Measurements from ENCODE around the gene ARVCF.

ARVCF gene

DNA sequence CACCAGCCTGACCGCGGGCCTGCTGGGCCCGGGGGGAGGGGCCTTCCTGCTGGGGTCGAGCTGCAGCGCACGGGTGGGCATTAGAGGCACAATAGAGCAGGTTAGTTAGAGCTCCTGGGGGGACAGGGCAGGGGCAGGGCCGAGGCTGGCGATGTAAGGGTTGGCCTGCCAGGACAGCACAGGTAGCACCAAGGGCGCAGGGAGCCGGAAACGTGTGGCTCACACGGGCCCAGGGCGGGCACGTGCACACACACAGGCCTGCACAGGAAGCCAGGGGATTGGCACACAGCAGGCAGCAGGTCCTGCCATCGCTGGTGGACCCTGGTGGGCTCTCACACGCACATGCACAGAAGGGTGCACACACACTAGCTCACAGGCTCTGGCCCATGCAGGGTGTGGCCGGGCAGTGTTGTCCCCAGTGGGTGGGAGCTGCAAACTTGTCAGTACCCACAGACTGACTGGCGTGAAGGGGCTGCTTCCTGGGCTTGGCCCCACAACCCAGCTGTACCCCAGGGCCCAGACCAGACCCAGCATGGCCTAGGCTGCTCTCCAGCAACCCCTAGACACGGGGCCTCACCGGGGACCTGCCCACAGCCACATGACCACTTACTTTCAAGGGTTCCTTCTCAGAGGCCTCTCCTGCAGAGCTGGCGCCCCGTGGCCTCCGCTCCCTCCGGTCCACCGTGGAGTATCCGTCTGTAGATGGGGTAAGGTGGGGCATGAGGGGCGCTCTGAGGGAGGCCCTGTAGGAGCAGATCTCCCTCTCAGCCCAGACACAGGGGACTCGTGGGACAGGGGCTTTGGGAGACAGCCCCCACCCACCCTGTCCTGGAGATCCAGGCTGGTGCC, 45.1 kb downstream of the ARVCF start:
- DNase-seq: no peak

DNA sequence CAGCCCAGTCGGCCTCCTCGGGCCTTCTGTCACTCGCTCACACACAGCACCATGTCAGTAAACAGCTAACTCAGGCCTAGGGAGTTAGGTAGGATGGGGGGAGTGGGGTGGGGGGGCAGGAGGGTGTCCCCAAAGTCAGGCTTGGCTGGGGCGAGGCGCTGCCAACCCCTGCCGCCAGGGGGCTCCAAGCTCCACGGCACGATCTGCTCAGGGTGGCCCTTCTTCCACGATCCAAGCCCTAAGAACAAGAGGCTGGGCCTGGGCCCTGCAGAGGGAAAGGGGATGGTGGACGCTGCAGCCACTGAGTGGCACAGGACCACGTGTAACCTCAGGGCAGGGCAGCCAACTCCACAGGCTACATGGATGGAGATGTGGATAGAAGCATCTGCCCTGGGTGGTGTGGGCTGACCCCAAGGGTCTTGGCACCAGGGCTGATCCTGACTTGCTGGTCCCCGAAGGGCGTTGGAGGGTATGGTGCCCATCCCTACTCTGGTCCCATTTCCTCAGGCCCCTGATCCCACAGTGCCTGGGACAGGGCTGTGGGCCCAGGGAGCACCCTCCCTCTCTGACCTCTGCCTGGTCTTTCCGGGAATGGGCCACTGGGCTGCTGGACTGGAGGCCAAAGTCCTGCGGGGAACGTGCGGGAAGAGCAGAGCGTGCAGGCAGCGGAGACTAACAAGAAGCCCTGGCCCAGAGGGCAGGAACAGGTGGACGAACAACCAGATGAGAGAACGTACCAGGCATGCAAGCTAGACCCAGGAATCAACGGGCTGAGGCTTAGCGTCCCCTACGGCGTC, 45.9 kb downstream of the ARVCF start:
- DNase-seq: no peak

DNA sequence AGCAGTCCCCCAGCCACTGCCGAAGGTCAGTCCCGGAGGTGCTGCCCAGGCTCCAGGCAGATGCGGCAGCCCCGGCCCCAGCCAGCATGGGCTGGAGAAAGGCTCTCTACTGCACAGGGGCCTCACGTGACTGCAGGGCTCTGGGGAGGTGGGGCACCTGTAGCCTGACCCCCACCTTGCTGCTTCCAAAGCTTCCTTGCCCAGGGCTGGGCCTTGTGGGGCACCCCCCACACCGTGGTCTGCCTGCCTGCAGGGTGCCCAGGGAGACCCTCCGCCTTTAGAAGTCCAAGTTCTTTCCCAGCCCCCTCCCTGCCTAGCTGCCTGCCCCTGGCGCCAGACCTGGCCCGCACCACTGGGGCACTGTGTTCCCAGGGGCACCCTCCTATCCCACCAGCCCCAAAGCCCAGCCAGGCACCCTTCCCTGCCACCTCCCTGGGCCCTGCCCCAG, 46.6 kb downstream of the ARVCF start:
- no peak for DNase-seq

DNA sequence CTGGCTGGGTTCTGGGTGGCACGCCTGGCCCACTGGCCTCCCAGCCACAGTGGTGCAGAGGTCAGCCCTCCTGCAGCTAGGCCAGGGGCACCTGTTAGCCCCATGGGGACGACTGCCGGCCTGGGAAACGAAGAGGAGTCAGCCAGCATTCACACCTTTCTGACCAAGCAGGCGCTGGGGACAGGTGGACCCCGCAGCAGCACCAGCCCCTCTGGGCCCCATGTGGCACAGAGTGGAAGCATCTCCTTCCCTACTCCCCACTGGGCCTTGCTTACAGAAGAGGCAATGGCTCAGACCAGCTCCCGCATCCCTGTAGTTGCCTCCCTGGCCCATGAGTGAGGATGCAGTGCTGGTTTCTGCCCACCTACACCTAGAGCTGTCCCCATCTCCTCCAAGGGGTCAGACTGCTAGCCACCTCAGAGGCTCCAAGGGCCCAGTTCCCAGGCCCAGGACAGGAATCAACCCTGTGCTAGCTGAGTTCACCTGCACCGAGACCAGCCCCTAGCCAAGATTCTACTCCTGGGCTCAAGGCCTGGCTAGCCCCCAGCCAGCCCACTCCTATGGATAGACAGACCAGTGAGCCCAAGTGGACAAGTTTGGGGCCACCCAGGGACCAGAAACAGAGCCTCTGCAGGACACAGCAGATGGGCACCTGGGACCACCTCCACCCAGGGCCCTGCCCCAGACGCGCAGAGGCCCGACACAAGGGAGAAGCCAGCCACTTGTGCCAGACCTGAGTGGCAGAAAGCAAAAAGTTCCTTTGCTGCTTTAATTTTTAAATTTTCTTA, 47.3 kb downstream of the ARVCF start:
- DNase-seq: no peak

DNA sequence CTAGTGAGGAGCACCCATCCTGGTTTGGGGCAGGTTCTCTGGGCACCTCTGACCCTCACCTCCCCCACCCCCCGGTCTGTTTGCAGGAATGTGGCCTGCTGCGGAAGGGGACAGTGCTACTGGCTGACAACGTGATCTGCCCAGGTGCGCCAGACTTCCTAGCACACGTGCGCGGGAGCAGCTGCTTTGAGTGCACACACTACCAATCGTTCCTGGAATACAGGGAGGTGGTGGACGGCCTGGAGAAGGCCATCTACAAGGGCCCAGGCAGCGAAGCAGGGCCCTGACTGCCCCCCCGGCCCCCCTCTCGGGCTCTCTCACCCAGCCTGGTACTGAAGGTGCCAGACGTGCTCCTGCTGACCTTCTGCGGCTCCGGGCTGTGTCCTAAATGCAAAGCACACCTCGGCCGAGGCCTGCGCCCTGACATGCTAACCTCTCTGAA, 48.2 kb downstream of the ARVCF start:
- DNase-seq: no peak

DNA sequence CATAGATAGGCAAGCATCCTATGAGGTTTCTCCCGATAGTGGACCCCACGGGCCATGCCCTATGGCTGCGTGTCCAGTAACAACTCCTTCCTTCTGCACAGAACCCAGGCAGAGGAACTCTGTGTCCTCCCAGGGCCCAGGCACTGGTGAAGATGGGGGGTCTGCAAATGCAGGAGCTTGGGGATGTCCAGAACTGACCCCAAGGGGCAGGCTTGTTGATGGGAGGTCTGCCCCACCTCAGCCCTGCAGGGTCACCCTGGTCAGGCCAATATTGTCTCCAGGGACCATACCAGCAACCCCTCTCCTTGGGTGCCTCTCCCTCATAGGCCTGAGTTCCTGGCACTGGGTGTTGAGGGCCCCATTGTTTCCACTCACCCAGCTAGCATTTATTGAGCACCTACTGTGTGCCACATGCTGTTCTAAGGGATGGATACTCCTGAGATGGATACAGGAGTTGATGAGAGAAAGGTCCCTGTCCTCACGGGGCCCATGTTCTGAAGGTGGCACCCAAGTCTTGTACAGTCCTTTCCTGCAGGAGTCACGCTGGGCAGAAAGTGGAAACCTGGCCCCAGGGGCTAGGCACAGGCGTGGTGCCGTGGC, 48.7 kb downstream of the ARVCF start:
- DNase-seq: no peak

DNA sequence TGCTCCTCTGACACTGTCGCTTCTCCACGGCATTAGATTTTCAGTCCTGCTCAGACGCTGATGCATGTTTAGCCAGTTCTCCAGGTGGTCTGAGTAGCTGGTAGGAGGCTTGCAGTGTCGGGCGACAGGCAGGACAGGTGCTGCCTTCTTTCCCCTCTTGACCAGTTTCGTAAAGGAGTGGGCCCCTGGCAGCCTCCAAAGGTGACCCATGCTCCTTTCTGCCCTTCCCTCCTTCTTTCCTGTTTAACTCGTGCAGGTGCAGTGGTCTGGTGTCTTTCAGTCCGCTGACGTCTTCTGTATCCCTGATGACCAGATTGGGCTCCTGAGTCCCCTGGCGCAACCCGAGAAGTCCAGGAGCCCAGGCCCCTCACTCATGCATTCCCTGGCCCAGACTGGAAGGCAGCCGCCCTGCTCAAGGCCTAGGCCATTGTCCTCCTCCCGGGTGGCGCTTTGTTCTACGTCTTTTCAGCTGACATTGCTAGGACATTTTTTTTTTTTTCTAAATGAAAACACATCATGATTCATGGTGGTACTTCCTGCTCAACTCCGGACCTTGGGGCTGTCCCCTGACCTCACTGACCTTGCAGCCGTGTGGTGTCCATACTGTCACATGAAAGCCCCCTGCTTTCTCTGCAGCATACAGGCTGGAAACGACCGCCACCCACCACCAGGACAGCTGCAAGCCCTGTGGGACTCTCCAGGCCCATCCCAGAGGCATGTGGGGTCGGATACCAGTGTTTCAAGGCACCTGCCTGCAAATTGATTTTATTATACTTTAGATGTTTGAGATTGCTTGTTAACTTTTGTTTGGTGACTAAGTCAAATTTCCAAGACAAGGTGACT, 49.5 kb downstream of the ARVCF start:
- no peak for DNase-seq

DNA sequence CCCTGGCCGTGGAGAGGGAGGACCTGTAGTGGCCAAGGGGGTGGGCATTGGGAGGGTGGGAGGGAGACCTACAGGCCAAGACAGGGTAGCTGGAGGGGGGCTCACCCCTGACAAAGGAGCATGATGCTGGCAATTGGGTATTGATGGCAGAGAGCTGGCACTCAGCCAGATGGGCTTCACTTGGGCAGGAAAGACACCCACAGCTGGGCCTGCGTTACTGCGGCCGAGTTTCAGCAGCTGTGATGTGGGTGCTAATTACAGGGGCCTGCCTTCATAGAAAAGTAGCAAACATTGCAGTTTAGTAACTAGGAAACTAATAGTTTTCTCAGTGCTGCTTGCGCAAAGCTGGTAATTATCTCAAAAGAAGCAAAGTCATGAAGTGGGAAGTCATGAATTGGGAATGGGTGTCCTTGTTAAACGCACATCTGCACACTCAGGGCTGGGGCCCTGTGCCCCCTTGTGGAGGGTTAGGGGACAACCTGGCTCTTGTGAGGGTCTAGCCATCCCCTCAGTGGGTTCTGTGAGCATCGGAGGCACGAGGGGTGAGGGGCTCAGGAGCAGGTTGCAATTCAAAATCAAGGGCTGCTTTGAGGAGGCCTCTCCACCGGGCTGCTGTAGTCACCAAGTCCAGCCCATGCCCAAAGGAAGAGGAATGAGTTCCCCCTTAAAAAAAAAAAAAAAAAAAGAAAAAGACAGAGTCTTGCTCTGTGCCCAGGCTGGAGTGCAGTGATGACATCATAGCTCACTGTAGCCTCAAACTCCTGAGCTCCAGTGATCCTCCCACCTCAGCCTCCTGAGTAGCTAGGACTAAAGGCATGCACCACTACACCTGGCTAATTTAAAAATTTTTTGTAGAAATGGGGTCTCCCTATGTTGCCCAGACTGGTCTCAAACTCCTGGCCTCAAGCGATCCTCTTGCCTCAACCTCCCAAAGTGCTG, 50.6 kb downstream of the ARVCF start:
- no peak for DNase-seq

DNA sequence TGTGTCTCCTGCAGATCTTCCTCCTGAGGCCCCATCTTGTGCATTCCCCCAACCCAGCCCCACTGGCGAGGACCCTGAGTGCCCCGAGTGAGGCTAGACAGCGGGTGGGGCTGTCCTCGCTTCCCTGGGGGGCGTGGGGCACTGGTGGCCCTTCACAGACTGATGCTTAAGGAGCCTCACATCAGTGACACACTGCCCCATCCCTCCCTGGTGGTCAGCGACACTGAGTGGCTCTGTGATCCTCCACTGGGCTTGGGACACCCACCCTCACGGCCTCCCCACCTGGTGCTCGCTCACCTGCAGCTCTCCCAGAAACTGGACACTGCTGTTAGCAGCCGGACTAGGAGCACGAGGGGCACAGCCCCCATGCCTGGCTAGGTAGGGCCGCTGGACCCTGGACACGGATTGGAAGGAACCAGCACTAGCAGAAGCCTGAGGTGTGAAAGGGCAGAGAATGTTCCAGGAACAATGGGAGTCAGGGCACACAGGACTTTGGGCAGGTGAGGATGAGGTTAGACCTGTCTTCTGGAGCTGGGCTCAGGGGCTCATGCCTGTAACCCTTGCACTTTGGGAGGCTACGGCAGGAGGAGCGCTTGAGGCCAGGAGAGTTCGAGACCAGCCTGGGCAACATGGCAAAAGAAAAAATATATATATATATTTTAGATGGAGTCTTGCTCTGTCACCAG, 51.8 kb downstream of the ARVCF start:
- DNase-seq: no peak

DNA sequence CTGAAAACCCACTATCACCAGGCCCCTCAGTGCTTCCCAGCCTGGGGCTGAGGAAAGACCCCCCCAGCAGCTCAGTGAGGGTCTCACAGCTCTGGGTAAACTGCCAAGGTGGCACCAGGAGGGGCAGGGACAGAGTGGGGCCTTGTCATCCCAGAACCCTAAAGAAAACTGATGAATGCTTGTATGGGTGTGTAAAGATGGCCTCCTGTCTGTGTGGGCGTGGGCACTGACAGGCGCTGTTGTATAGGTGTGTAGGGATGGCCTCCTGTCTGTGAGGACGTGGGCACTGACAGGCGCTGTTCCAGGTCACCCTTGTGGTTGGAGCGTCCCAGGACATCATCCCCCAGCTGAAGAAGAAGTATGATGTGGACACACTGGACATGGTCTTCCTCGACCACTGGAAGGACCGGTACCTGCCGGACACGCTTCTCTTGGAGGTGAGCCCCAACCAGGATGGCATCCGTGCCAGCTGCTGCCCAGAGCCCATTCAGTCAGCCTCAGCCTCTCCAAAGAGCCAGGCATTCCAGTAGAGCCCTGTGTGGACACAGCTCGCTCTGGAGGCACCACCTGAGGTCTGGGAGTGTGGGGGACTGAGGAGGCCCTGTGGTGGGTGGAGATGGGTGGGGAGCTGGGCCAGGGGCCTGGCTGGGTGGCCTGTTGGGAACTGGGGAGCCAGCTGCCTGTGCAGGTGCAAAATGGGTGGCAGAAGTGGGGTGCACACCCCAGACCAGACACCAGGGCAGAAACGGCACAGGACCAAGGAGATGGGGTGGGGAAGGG, 52.6 kb downstream of the ARVCF start:
- no peak for DNase-seq

DNA sequence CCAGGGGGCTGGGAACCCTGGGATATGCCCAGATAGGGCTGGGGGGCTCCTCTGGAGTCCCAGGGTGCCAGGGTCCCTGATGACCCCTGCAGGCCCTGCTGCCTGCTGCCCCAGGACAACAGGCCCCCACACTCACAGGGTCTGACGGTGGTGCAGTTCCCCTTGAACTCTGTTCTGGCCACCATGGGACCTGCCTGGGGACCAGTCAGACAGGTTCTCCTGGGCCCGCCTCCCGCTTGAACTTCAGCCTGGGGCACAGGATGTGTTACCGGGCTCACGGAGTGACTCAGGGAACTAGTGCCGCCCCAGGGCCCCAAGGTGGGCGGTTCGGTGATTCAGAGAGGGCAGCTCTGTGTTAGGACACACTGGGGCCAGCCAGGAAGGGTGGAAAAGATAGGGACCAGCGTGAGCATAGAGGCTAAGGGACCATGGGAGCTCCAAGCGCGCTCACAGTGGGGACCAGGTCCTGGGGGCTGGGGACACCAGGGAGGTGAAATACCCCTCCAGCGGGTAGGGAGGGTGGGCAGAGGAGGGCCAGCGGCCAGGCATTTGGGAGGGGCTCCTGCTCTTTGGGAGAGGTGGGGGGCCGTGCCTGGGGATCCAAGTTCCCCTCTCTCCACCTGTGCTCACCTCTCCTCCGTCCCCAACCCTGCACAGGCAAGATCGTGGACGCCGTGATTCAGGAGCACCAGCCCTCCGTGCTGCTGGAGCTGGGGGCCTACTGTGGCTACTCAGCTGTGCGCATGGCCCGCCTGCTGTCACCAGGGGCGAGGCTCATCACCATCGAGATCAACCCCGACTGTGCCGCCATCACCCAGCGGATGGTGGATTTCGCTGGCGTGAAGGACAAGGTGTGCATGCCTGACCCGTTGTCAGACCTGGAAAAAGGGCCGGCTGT, 53.5 kb downstream of the ARVCF start:
- DNase-seq: no peak

DNA sequence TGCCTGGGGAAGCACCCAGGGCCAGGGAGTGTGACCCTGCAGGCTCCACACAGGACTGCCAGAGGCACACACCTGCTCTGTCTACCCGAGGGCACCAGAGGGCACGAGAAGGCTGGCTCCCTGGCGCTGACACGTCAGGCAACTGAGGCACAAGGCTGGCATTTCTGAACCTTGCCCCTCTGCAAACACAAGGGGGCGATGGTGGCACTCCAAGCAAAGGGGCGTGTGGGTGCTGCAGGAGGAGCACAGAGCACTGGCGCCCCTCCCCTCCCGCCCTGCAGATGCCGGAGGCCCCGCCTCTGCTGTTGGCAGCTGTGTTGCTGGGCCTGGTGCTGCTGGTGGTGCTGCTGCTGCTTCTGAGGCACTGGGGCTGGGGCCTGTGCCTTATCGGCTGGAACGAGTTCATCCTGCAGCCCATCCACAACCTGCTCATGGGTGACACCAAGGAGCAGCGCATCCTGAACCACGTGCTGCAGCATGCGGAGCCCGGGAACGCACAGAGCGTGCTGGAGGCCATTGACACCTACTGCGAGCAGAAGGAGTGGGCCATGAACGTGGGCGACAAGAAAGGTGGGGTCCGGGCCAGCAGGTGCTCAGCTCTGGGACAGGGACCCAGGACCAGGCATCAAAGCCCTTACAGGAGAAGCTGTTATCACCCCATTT, 54.2 kb downstream of the ARVCF start:
- DNase-seq: peak; percentile 75

DNA sequence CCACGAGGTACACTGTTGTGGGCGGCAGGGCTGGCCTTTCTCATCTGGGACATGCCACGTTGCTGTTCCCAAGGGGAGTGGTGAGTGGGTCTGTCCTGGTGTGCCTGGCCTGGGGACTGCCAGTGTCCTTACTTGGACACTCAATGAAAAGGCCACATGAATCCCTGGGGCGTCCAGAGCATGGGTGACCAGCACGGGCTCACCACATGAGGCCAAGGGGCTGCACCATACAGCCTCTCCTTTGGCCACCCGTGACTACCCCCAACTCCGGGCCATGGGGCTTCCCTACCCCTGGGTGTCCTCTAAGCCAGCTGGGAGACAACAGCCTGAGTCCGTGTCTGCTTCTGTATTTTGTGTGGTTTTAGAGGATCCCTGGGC, 54.8 kb downstream of the ARVCF start:
- DNase-seq: no peak

DNA sequence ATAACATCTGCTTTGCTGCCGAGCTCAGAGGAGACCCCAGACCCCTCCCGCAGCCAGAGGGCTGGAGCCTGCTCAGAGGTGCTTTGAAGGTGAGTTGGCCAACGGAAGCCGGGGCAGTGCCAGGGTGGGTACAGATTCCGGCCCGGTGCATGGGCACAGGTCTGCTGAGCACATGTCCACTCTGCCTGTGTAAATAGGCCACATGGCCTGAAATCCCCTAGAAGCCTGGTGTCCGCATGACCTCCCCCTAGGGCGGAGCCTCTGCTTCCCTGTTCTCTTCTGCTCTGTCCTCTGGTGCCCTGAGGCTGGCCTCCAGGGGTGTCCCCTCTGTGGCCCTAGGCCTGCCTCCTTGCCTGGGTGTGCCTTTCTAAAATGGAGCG, 55.4 kb downstream of the ARVCF start:
- no peak for DNase-seq

DNA sequence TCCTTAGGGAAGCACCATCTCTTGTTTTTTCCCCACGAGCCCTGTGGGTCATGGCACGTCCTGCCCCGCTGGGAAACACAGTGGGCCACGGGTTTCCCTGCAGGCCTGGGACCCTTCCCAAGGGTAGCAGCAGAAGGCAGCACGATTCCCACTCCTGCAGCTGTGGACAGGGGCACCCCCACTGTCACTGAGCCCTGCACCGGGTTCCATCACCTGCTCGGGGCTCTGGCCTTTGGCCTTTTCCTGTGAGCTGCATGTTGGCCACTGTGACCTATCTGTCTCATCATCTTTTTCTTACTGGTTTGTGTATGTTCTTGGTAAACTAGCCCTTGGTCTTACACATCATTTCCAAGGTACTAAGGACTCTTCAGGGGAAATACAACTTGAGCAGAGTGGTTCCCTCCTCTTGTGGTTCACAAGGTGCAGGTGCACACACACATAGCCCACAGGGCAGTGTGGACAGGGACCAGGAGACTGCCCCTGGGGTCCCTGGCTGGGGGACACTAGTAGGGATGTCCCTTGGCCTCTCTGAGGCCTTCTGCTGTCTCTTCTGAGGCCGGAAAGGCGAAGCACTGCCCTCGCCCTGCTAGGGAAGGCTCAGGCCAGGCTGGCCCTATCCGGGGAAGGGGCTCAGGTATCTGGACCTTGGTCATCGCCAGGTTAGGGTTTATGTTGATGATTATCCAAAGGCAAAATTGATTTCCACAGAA, 56.0 kb downstream of the ARVCF start:
- DNase-seq: no peak

DNA sequence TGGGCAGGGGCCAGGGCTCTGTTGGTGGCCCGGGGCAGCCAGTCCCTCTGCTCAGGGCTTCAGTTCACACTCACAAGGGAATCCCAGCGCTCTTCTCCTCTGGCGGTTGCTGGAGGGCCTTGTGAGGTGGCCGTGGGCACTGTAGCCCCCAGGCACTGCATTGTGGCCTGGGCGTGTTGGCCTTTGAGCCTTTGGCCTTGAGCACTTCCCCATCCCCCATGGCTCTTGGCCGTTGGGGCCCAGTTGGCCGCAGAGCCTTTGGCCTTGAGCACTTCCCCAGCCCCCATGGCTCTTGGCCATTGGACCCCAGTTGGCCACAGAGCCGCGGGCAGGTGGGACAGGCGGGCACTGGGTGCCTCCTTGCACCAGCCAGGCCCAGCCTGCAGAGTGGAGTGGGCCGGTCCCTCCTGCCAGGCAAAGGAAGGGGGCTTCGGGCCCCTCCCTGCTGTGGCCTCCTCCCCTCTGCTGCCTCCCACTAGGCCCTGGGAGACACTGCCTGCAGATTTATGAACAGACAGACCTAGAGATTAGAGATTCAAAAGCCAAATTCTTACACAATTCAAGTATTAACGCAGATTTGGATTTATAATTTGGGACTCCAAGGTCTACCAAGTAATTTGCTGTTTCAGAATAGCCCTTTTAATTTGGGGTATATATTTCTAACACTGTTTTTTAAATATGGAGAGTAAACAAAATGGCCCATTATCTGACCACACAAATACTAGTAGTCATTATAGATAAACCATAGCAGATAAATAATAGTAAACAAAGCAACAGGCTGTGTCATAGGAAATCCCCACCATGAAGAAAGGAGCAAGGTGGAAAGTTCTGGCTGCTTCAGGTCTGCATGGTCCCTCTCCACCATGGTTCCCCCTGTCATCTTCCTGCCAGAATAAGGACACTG, 56.8 kb downstream of the ARVCF start:
- DNase-seq: no peak
